Hepatocyte (in vitro differentiated cells): ENCODE measurements around the gene ALDH4A1. TPM values are rescaled to one million over a fixed set of nuclear protein-coding genes. Genes with fewer than 3 reads are reported as not detected.
A peak's percentile ranks its signal among the peaks of the same experiment; 100 is the strongest.

ENCODE experiments used
- DNase-seq: peaks from one replicate; pipeline ENCODE4 v3.0.0-alpha.2; 2016; ENCODE audit warnings: low spot score
- H2AFZ ChIP-seq: fragments of 200-600 bp; sonication (generic); 2 replicates; pipeline ENCODE4 v1.6.0; 2016; ENCODE audit warnings: antibody characterized with exemption, mild to moderate bottlenecking
- H3K27ac ChIP-seq: fragments of 200-600 bp; sonication (generic); 2 replicates; pipeline ENCODE4 v1.5.1; 2016; ENCODE audit warnings: mild to moderate bottlenecking
- H3K27me3 ChIP-seq: fragments of 200-600 bp; sonication (generic); 2 replicates; pipeline ENCODE4 v1.6.1; 2016
- H3K36me3 ChIP-seq: fragments of 200-600 bp; sonication (generic); replicated peaks from 2 replicates; pipeline ENCODE4 v1.5.1; 2016; ENCODE audit warnings: low read depth; ENCODE audit not compliant: insufficient read depth
- H3K4me1 ChIP-seq: fragments of 200-600 bp; sonication (generic); 2 replicates; pipeline ENCODE4 v1.5.1; 2016; ENCODE audit warnings: mild to moderate bottlenecking, moderate library complexity; ENCODE audit not compliant: insufficient read depth
- H3K4me2 ChIP-seq: fragments of 200-600 bp; sonication (generic); 2 replicates; pipeline ENCODE4 v1.6.0; 2016
- H3K4me3 ChIP-seq: fragments of 200-600 bp; sonication (generic); 2 replicates; pipeline ENCODE4 v1.5.1; 2016; ENCODE audit warnings: mild to moderate bottlenecking
- H3K79me2 ChIP-seq: fragments of 200-600 bp; sonication (generic); 2 replicates; pipeline ENCODE4 v1.6.0; 2017; ENCODE audit warnings: mild to moderate bottlenecking
- H3K9me2 ChIP-seq: fragments of 200-600 bp; sonication (generic); replicated peaks from 2 replicates; pipeline ENCODE4 v1.6.0; 2017; ENCODE audit warnings: mild to moderate bottlenecking; ENCODE audit not compliant: insufficient read depth
- H3K9me3 ChIP-seq: fragments of 200-600 bp; sonication (generic); 2 replicates; pipeline ENCODE4 v1.5.1; 2016; ENCODE audit warnings: low read depth, mild to moderate bottlenecking
- H4K20me1 ChIP-seq: fragments of 200-600 bp; sonication (generic); 2 replicates; pipeline ENCODE4 v1.6.0; 2016; ENCODE audit warnings: mild to moderate bottlenecking; ENCODE audit not compliant: insufficient read depth, poor library complexity, severe bottlenecking
- CTCF ChIP-seq: fragments of 200-600 bp; sonication (generic); IDR thresholded peaks from 2 replicates; pipeline ENCODE4 v1.5.1; 2016; ENCODE audit warnings: antibody characterized with exemption, mild to moderate bottlenecking; ENCODE audit not compliant: poor library complexity
- EZH2 ChIP-seq: fragments of 200-600 bp; sonication (generic); IDR thresholded peaks from 2 replicates; pipeline ENCODE4 v1.6.1; 2016; ENCODE audit warnings: antibody characterized with exemption, mild to moderate bottlenecking, borderline replicate concordance
- EZH2phosphoT487 ChIP-seq: fragments of 200-600 bp; sonication (generic); IDR thresholded peaks from one replicate; pipeline ENCODE4 v1.6.1; 2018; ENCODE audit warnings: antibody characterized with exemption, mild to moderate bottlenecking, low read depth, moderate library complexity; ENCODE audit not compliant: unreplicated experiment, severe bottlenecking
- WGBS: methylation state at CpG from one replicate; pipeline ENCODE4 v1.1.6; 2016; ENCODE audit warnings: low lambda C conversion rate; ENCODE audit errors: missing lambda C conversion rate; 5-methylcytosine and 5-hydroxymethylcytosine counted together
- polyA plus RNA-seq: library from polyadenylated mRNA; unstranded; fragments of >200 nt; fragmentation: Nextera tagmentation; extraction: Ambion mirVana; gene quantifications from 2 replicates; pipeline ENCODE4 v1.2.1, GENCODE V29; 2016
- total RNA-seq: library from RNA; depleted of rRNA; stranded (reverse); fragments of >200 nt; gene quantifications from 2 replicates; pipeline ENCODE4 v1.2.3, GENCODE V29; 2014

ALDH4A1 gene
- total and polyA plus RNA-seq, 2 experiments from 2014 or later, result 41.4 to 49.1 TPM

GRCh38 chr1:18943162-18943561 is 40.8 kb upstream of the ALDH4A1 start:
- Histone ChIP-seq H3K4me1 (peaks cover 30% of the 10 kb centered on the region), H3K27ac (no peak overlapping the region), H3K4me3 (no peak overlapping the region), H3K36me3 (no peaks in the 10 kb centered on the region), H3K9me3 (no peaks in the 10 kb centered on the region), H4K20me1 (no peaks in the 10 kb centered on the region), H3K9me2 (no peaks in the 10 kb centered on the region), H3K4me2 (no peak overlapping the region), H2AFZ (no peak overlapping the region), H3K79me2 (peaks cover 57% of the 10 kb centered on the region), H3K27me3 (no peaks in the 10 kb centered on the region)
- WGBS, result 93% methylated on average over 4 of the region's 4 CpGs
- TF ChIP-seq EZH2 (no peak), EZH2phosphoT487 (no peak)
- no peak for DNase-seq

GRCh38 chr1:18942340-18942739 is 40.0 kb upstream of the ALDH4A1 start:
- H3K36me3 ChIP-seq, result no peaks in the 10 kb centered on the region
- no peak overlapping the region for H2AFZ ChIP-seq
- peaks cover 25% of the 10 kb centered on the region for H3K4me1 ChIP-seq
- TF ChIP-seq EZH2 (no peak), CTCF (no peak), EZH2phosphoT487 (no peak)
- no peak overlapping the region for H3K27ac ChIP-seq
- no peaks in the 10 kb centered on the region for H3K9me2 ChIP-seq
- H3K27me3 ChIP-seq, result no peaks in the 10 kb centered on the region
- 74% methylated on average over 4 of the region's 4 CpGs for WGBS
- no peaks in the 10 kb centered on the region for H3K9me3 ChIP-seq
- no peak for DNase-seq
- no peak overlapping the region for H3K4me3 ChIP-seq
- H4K20me1 ChIP-seq, result no peaks in the 10 kb centered on the region
- no peak overlapping the region for H3K4me2 ChIP-seq
- H3K79me2 ChIP-seq, result peaks cover 49% of the 10 kb centered on the region

DNA sequence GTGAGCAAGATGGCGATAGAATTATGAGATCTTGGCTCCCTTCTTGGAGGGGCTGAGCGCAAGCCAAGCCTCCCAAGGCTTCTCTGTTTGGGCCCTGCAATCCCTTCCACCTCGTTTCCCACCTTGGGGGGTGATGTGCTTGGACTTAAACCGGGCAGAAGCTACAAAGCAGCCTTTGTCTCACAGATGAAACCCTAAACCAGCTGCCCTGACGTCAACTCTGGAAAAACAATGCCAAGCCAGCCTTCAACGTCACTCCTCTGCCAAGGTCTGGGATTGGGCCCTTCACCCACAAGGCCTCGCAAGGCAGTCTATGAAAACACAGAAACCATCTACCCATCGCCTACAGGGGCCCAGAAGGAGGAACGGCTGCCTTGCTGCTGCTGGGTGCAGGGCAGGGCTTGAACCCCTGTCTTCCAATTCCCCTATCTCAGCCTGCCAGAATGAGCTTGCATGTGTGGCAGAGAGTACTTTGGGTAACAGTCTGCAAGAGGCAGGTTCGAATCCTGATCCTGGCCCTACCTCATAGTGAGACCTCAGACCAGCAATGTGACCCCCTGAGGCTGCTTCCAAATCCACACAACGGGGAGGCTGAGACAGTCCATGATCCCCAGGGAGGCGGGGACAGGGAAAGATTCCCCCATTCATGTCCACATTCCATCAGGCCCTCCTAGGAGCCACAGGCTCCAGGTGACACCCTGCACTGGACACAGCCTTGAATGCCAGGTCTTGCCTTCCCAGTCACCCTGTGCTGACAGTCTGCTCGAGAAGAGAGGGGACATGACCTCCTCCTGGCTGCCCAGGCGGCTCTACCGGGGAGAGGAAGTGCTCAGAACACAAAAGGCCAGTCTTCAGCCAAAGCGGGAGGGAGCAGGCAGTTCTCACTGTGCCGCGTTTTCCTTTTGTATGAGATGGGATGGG is 39.1 kb upstream of the ALDH4A1 start:
- Histone ChIP-seq H3K79me2 (peaks cover 40% of the 10 kb centered on the region), H3K9me2 (no peaks in the 10 kb centered on the region), H3K27me3 (no peaks in the 10 kb centered on the region), H3K4me2 (no peak overlapping the region), H4K20me1 (no peaks in the 10 kb centered on the region), H3K27ac (peak overlapping the region; percentile 73), H3K4me1 (peaks cover 22% of the 10 kb centered on the region), H2AFZ (no peak overlapping the region), H3K36me3 (no peaks in the 10 kb centered on the region), H3K9me3 (no peaks in the 10 kb centered on the region), H3K4me3 (no peak overlapping the region)
- peak; percentile 39 for DNase-seq
- WGBS, result 65% methylated on average over 18 of the region's 18 CpGs
- no peak for TF ChIP-seq EZH2
- TF ChIP-seq CTCF, result no peak
- no peak for TF ChIP-seq EZH2phosphoT487

GRCh38 chr1:18940303-18941020 is 38.1 kb upstream of the ALDH4A1 start:
- H3K9me3 ChIP-seq, result no peaks in the 10 kb centered on the region
- H3K4me1 ChIP-seq, result peaks cover 18% of the 10 kb centered on the region
- TF ChIP-seq CTCF (no peak), EZH2 (no peak), EZH2phosphoT487 (no peak)
- WGBS, result 93% methylated on average over 13 of the region's 13 CpGs
- no peaks in the 10 kb centered on the region for H3K36me3 ChIP-seq
- H4K20me1 ChIP-seq, result no peaks in the 10 kb centered on the region
- H3K27ac ChIP-seq, result peak overlapping the region; percentile 51
- H3K79me2 ChIP-seq, result peaks cover 35% of the 10 kb centered on the region
- no peak overlapping the region for H3K4me2 ChIP-seq
- no peak for DNase-seq
- H3K27me3 ChIP-seq, result no peaks in the 10 kb centered on the region
- H2AFZ ChIP-seq, result no peak overlapping the region
- H3K9me2 ChIP-seq, result no peaks in the 10 kb centered on the region
- H3K4me3 ChIP-seq, result no peak overlapping the region
